Lower leg skin (tissue), 4 donors: ENCODE results near the gene ZBTB7B. TPM values are rescaled to one million over a fixed set of nuclear protein-coding genes. Genes with fewer than 3 reads are reported as not detected.

Experiments used
- DNase-seq, 2 donors: peaks; one replicate each; pipeline ENCODE4 v3.0.0-alpha.2; 2019; ENCODE audit warnings: low spot score in 2 of 2
- H3K4me3 ChIP-seq: fragments of 200-600 bp; sonication (generic); 2 replicates; pipeline ENCODE4 v1.5.1; 2017; ENCODE audit warnings: mild to moderate bottlenecking, low read depth; ENCODE audit not compliant: poor library complexity, severe bottlenecking
- POLR2A ChIP-seq, 2 donors: fragments of 450-650 bp; IDR thresholded peaks; one replicate each; pipeline ENCODE4 v1.6.1; 2016 to 2017; ENCODE audit warnings: antibody characterized with exemption in 2 of 2, mild to moderate bottlenecking in 1 of 2, moderate library complexity in 1 of 2
- WGBS, 2 donors: methylation state at CpG; one replicate each; pipeline ENCODE4 v1.1.5; 2018; 5-methylcytosine and 5-hydroxymethylcytosine counted together
- intact Hi-C: fragments of 100-400 bp; cut with DNase I; formaldehyde crosslinking; loops from one replicate; pipeline ENCODE4 v1.15.0; 2023; ENCODE audit warnings: low total_unique reads
- total RNA-seq, 4 donors: library from RNA; depleted of rRNA; stranded (reverse); fragments of >200 nt; gene quantifications; one replicate each; pipeline ENCODE4 v1.1.0, GENCODE V29; 2016
- TF ChIP-seq, protein P1 (sequence below), 3 donors: fragments of 450-650 bp; IDR thresholded peaks; one replicate each; pipeline ENCODE4 v1.5.1; 2016; ENCODE audit warnings: antibody characterized with exemption in 3 of 3, mild to moderate bottlenecking in 3 of 3, moderate library complexity in 2 of 3

Gene ZBTB7B
- total RNA-seq, 4 donors from 2014 or later, result 270 to 295 (median 286) TPM

DNA sequence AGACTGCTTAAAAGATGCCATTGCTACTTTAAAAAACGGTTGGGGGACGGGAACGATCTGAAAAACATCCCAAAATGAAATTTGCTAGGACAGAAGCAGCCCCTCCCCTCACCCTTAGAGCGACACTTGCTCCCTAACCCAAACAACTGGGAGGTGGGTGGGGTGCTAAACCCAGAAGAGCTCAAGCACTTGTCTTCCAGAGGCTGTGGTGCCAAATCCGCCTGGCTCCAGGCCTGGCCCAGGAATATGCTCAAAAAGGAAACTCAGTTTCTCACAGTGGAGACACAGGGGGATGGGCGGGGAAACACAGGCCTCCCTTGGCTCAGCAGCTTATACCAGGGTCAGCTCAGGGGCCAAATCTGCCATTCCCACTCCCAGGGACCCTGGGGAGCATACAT is 46.1 kb upstream of the ZBTB7B start:
- TF ChIP-seq, protein P1, sequence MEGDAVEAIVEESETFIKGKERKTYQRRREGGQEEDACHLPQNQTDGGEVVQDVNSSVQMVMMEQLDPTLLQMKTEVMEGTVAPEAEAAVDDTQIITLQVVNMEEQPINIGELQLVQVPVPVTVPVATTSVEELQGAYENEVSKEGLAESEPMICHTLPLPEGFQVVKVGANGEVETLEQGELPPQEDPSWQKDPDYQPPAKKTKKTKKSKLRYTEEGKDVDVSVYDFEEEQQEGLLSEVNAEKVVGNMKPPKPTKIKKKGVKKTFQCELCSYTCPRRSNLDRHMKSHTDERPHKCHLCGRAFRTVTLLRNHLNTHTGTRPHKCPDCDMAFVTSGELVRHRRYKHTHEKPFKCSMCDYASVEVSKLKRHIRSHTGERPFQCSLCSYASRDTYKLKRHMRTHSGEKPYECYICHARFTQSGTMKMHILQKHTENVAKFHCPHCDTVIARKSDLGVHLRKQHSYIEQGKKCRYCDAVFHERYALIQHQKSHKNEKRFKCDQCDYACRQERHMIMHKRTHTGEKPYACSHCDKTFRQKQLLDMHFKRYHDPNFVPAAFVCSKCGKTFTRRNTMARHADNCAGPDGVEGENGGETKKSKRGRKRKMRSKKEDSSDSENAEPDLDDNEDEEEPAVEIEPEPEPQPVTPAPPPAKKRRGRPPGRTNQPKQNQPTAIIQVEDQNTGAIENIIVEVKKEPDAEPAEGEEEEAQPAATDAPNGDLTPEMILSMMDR (IDR thresholded peaks at IDR 0.05), result no peak
- TF ChIP-seq POLR2A (IDR thresholded peaks at IDR 0.05), result no peak
- no peak overlapping the region for H3K4me3 ChIP-seq
- DNase-seq, result no peak
- 9 to 12% methylated on average over 6 of the region's 6 CpGs for WGBS, 2 donors
- intact Hi-C loops, result loop anchor here (10.0 kb wide), 1 partner anchor 98 kb away; the partner anchor contains the start of gene ADAM15

DNA sequence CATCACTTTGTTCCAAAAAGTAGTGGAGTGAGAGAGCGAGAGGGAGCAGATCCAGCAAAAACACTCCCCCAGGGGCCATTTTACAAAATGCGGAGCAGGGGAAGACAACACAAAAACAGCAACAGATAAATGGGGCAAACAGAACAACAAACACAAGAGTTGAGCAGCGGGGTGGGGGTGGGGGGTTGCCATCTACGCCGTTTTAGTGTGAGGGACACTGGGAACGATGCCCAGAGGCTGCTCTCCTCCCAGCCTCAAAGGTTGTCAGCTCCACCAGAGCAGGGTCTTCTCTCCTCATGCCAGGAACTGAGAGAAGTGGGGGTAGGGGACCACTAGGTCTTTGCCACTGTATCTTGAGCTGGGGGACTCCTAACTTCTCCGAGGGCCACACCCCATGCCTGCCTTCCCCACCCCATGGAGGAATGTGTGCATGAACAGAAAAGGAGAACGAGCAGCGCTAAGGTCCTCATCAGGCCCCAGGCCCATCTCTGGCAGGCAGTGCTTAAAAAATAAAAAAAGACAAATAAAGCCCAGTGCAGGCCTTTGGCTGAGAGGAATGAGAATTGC is 45.4 kb upstream of the ZBTB7B start:
- no peak overlapping the region for H3K4me3 ChIP-seq
- intact Hi-C loops, result loop anchor here (10.0 kb wide), 1 partner anchor 98 kb away; the partner anchor contains the start of gene ADAM15

DNA sequence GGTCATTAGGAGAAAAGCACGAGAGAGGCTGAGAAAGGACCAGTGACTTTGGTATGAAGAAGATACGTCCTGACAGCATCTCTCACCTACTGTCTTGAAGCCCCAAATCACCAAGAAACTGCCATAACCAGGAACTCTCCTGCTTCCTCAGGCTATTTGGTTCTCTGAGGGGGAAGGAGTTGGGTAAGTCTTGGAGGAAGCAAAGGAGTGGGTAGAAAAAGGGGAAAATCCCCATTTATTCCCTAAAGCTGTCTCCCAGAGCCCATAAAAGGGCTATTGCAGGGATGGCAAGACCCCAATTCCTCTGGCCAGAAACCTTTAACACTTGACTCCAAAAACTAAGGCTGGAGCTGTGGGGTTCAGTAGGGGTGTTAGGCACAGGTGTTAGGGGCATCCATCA is 44.6 kb upstream of the ZBTB7B start:
- intact Hi-C loops, result loop anchor here (10.0 kb wide), 1 partner anchor 97 kb away; the partner anchor contains the start of gene ADAM15
- WGBS, 2 donors, result 69 to 89% methylated on average over 2 of the region's 2 CpGs
- TF ChIP-seq, protein P1 (IDR thresholded peaks at IDR 0.05), result no peak
- TF ChIP-seq POLR2A (IDR thresholded peaks at IDR 0.05), result no peak
- DNase-seq, result no peak
- H3K4me3 ChIP-seq, result no peak overlapping the region

More for the DNA sequence above, 45.4 kb upstream of the ZBTB7B start:
- 23 to 24% methylated on average over 9 of the region's 9 CpGs for WGBS, 2 donors
- no peak for TF ChIP-seq POLR2A (IDR thresholded peaks at IDR 0.05)
- TF ChIP-seq, protein P1 (IDR thresholded peaks at IDR 0.05), result no peak
- DNase-seq, result no peak

DNA sequence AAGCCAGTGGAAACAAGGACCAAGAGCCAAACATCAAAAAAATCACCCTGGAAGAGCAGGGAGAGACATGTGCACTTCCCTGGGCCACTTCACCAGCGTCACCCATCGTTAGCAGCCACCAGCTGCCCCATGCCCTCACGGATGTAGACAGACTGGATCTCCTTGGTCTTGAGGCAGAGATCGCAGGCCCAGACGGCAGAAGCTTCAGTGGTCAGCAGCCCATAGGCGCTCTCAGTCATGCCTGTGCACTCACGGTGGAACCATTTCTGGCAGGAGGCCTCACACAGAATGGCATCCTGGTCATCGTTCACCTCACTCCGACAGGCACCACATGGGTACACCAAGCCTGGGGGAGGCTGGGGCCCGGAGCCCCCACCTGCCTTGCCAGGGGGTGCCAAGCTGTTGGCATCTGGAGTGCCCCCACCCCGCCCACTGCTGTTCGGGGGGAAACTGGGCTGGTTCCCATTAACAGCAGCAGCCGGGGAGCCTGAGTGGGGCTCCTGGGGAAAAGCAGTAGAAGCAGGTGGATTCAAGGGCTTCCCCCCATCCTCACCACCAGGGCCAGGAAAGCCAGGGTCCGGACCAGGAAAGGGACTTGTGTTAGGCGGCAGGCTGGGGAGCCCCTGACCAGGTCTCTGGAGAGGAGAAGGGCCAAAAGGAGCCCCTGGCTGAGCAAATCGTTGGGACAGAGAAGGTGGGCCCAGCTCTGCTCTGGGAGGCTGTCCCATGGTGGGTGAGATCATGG is 43.7 kb upstream of the ZBTB7B start:
- H3K4me3 ChIP-seq, result no peak overlapping the region
- intact Hi-C loops, result loop anchor here (10.0 kb wide), 1 partner anchor 96 kb away; the partner anchor contains the start of gene ADAM15
- DNase-seq, result no peak
- no peak for TF ChIP-seq POLR2A (IDR thresholded peaks at IDR 0.05)
- TF ChIP-seq, protein P1 (IDR thresholded peaks at IDR 0.05), result no peak
- WGBS, 2 donors, result 86 to 90% methylated on average over 9 to 16 of the region's 16 CpGs

DNA sequence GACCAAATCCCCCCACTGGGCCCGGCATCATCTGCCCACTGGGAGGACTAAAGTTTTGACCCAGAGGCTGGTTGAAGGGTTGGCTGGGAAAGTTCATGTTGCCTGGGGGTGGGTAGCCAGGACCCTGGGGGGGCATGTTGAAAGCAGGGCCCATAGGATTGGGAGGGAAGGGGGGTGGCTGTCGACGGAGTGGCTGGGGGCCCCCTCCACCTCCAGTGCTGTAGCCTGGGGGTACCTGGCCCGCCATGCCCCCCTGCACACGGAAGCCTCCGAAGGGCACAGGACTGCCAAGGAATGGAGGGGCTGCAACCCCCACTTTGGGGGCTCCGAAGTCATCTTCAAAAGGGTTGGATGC is 43.2 kb upstream of the ZBTB7B start:
- no peak for DNase-seq
- no peak overlapping the region for H3K4me3 ChIP-seq
- intact Hi-C loops, result loop anchor here (10.0 kb wide), 1 partner anchor 95 kb away; the partner anchor contains the start of gene ADAM15
- no peak for TF ChIP-seq POLR2A (IDR thresholded peaks at IDR 0.05)
- TF ChIP-seq, protein P1 (IDR thresholded peaks at IDR 0.05), result no peak
- 88 to 94% methylated on average over 7 of the region's 7 CpGs for WGBS, 2 donors
